CD14-positive monocyte (primary cell): Measurements from ENCODE around the gene MRPL50. TPM values are rescaled to one million over a fixed set of nuclear protein-coding genes. Genes with fewer than 3 reads are reported as not detected.

Experiments used
- DNase-seq, 3 donors: peaks; one replicate each; pipeline ENCODE4 v3.0.0-alpha.2; 2011 to 2022
- H2AFZ ChIP-seq: 2 replicates; pipeline ENCODE4 v1.6.0; 2012; ENCODE audit warnings: mild to moderate bottlenecking, low read depth, low read length, inconsistent platforms; ENCODE audit not compliant: insufficient read depth, poor library complexity, severe bottlenecking
- H3K27ac ChIP-seq, 2 donors: 1 replicate in 1 of 2; 2 replicates in 1 of 2; pipeline ENCODE4 v1.5.1; 2012 to 2013; ENCODE audit warnings: low read length in 2 of 2, control low read depth in 1 of 2, inconsistent platforms in 1 of 2, low read depth in 1 of 2, mild to moderate bottlenecking in 1 of 2
- H3K27me3 ChIP-seq, 2 donors: one replicate each; pipeline versions ENCODE4 v1.6.0 to v1.6.1; 2011 to 2013; ENCODE audit warnings: low read length in 2 of 2; ENCODE audit not compliant: control insufficient read depth in 2 of 2, insufficient read depth in 2 of 2
- H3K36me3 ChIP-seq, 2 donors: replicated peaks in 1 of 2; 1 replicate in 1 of 2; 2 replicates in 1 of 2; pipeline versions ENCODE4 v1.5.1 to v1.6.1; 2012 to 2013; ENCODE audit warnings: low read length in 2 of 2, control low read depth in 1 of 2, inconsistent platforms in 1 of 2, mild to moderate bottlenecking in 1 of 2; ENCODE audit not compliant: insufficient read depth in 2 of 2, control insufficient read depth in 1 of 2
- H3K4me1 ChIP-seq, 2 donors: 1 replicate in 1 of 2; 2 replicates in 1 of 2; pipeline versions ENCODE4 v1.5.1 to v1.6.1; 2012 to 2013; ENCODE audit warnings: low read length in 2 of 2, control low read depth in 1 of 2, inconsistent platforms in 1 of 2, mild to moderate bottlenecking in 1 of 2, moderate library complexity in 1 of 2; ENCODE audit not compliant: insufficient read depth in 2 of 2, control insufficient read depth in 1 of 2
- H3K4me2 ChIP-seq: replicated peaks from 2 replicates; pipeline ENCODE3; 2012; ENCODE audit warnings: low read length, moderate library complexity, mild to moderate bottlenecking; ENCODE audit not compliant: poor library complexity, severe bottlenecking; ENCODE audit errors: extremely low read depth
- H3K4me3 ChIP-seq, 3 experiments: fragments of 200-600 bp in 1 of 3; sonication (generic) in 1 of 3; replicated peaks in 1 of 3; 1 replicate in 2 of 3; 2 replicates in 1 of 3; pipeline ENCODE4 v1.5.1; 2011 to 2013; ENCODE audit warnings: low read length in 3 of 3, mild to moderate bottlenecking in 3 of 3, control low read depth in 2 of 3, low read depth in 2 of 3, inconsistent platforms in 1 of 3, moderate library complexity in 1 of 3
- H3K79me2 ChIP-seq: 2 replicates; pipeline ENCODE4 v1.6.0; 2012; ENCODE audit warnings: mild to moderate bottlenecking, control low read depth, inconsistent platforms, low read length, moderate library complexity; ENCODE audit not compliant: insufficient read depth
- H3K9ac ChIP-seq: 2 replicates; pipeline ENCODE4 v1.6.0; 2017; ENCODE audit warnings: low read length, mild to moderate bottlenecking; ENCODE audit not compliant: insufficient read depth, poor library complexity, severe bottlenecking
- H3K9me3 ChIP-seq, 2 donors: replicated peaks in 1 of 2; 1 replicate in 1 of 2; 2 replicates in 1 of 2; pipeline versions ENCODE4 v1.5.1 to v1.6.1; 2012 to 2013; ENCODE audit warnings: low read length in 2 of 2, control low read depth in 1 of 2; ENCODE audit not compliant: control insufficient read depth in 1 of 2, insufficient read depth in 1 of 2
- H4K20me1 ChIP-seq: 2 replicates; pipeline ENCODE4 v1.6.0; 2012; ENCODE audit warnings: mild to moderate bottlenecking, low read length, control low read depth, moderate library complexity; ENCODE audit not compliant: insufficient read depth
- H3K27ac Mint-ChIP-seq, 7 donors: one replicate each; pipeline ENCODE4 v1.8.0; 2020; ENCODE audit warnings: mild to moderate bottlenecking in 7 of 7, mixed read lengths in 7 of 7, moderate library complexity in 6 of 7, inconsistent platforms in 2 of 7
- H3K27me3 Mint-ChIP-seq, 3 donors: one replicate each; pipeline ENCODE4 v1.8.0; 2021 to 2022; ENCODE audit warnings: low read depth in 3 of 3, mild to moderate bottlenecking in 3 of 3, mixed read lengths in 3 of 3, moderate library complexity in 3 of 3, inconsistent platforms in 1 of 3
- H3K36me3 Mint-ChIP-seq, 2 donors: one replicate each; pipeline ENCODE4 v1.8.0; 2020; ENCODE audit warnings: mixed read lengths in 2 of 2, inconsistent platforms in 1 of 2, mild to moderate bottlenecking in 1 of 2
- H3K4me1 Mint-ChIP-seq: one replicate; pipeline ENCODE4 v1.8.0; 2020; ENCODE audit warnings: mild to moderate bottlenecking, mixed read lengths
- H3K4me3 Mint-ChIP-seq, 2 donors: one replicate each; pipeline ENCODE4 v1.8.0; 2020; ENCODE audit warnings: mild to moderate bottlenecking in 2 of 2, mixed read lengths in 2 of 2, moderate library complexity in 1 of 2
- H3K9me3 Mint-ChIP-seq, 7 donors: one replicate each; pipeline ENCODE4 v1.8.0; 2020 to 2022; ENCODE audit warnings: mixed read lengths in 7 of 7, mild to moderate bottlenecking in 6 of 7, moderate library complexity in 6 of 7, inconsistent platforms in 2 of 7
- WGBS: methylation state at CpG from one replicate; pipeline ENCODE4 v1.1.5; 2013; ENCODE audit warnings: missing lambda C conversion rate; ENCODE audit not compliant: insufficient coverage; 5-methylcytosine and 5-hydroxymethylcytosine counted together
- intact Hi-C, 2 donors: fragments of 100-400 bp; cut with micrococcal nuclease; formaldehyde crosslinking; loops; one replicate each; pipeline versions ENCODE4 v1.15.0 to v1.15.1; 2023
- polyA plus RNA-seq, 3 donors: library from polyadenylated mRNA; depleted of rRNA in 1 of 3; unstranded in 2 of 3; stranded (reverse) in 1 of 3; fragments of 300-500 nt in 2 of 3; fragments of >200 nt in 1 of 3; fragmentation: Illumina TruSeq in 2 of 3; gene quantifications; 1 replicate in 2 of 3; 2 replicates in 1 of 3; pipeline ENCODE4 v1.2.3, GENCODE V29; 2012 to 2021
- TF ChIP-seq, protein P1 (sequence below): fragments of 200-600 bp; IDR thresholded peaks from one replicate; pipeline ENCODE4 v1.8.0; 2022; ENCODE audit warnings: antibody characterized with exemption, mild to moderate bottlenecking

MRPL50 gene
- polyA plus RNA-seq, 3 donors, result 1.9 to 4.9 (median 4.8) TPM

DNA sequence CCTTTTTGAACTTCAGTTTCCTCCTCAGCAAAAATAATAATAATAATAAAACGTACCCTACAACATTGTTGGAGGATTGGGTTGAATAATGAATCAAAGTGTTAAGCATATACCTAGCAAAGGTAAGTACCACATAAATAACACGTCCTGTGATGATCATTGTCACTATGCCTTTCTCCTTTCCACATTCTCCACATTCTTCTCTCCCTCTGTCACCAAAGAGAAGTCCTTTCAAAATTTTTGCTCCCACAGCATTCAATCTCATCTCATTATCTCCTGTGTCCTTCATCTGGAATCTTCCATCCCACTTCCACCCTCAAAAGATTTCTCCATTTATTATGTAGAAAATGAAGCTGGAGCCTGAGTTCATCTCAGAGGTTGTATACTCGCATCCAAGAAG is 44.3 kb upstream of the MRPL50 start:
- Mint-ChIP-seq H3K4me1 (peaks cover 6% of the 10 kb centered on the region), H3K9me3 (peaks cover 0 to 4% (median 2%) of the 10 kb centered on the region in 7 donors), H3K4me3 (no peak overlapping the region), H3K27me3 (peaks cover 2 to 5% (median 4%) of the 10 kb centered on the region in 3 donors), H3K36me3 (no peaks in the 10 kb centered on the region), H3K27ac (no peak overlapping the region)
- H3K4me1 ChIP-seq, result no peaks in the 10 kb centered on the region
- H4K20me1 ChIP-seq, result no peaks in the 10 kb centered on the region
- 86% methylated on average over 1 of the region's 3 CpGs for WGBS
- H3K36me3 ChIP-seq, result no peaks in the 10 kb centered on the region
- H3K27me3 ChIP-seq, result peaks cover under 1 to 2% of the 10 kb centered on the region in 2 donors
- H3K9me3 ChIP-seq, result no peaks in the 10 kb centered on the region
- H3K79me2 ChIP-seq, result no peaks in the 10 kb centered on the region
- intact Hi-C loops, result no loop called here
- no peak overlapping the region for H3K4me3 ChIP-seq
- TF ChIP-seq, protein P1, sequence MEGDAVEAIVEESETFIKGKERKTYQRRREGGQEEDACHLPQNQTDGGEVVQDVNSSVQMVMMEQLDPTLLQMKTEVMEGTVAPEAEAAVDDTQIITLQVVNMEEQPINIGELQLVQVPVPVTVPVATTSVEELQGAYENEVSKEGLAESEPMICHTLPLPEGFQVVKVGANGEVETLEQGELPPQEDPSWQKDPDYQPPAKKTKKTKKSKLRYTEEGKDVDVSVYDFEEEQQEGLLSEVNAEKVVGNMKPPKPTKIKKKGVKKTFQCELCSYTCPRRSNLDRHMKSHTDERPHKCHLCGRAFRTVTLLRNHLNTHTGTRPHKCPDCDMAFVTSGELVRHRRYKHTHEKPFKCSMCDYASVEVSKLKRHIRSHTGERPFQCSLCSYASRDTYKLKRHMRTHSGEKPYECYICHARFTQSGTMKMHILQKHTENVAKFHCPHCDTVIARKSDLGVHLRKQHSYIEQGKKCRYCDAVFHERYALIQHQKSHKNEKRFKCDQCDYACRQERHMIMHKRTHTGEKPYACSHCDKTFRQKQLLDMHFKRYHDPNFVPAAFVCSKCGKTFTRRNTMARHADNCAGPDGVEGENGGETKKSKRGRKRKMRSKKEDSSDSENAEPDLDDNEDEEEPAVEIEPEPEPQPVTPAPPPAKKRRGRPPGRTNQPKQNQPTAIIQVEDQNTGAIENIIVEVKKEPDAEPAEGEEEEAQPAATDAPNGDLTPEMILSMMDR, result no peak
- no peak overlapping the region for H2AFZ ChIP-seq
- no peak overlapping the region for H3K27ac ChIP-seq
- no peak overlapping the region for H3K9ac ChIP-seq
- no peak overlapping the region for H3K4me2 ChIP-seq
- DNase-seq, result no peak

DNA sequence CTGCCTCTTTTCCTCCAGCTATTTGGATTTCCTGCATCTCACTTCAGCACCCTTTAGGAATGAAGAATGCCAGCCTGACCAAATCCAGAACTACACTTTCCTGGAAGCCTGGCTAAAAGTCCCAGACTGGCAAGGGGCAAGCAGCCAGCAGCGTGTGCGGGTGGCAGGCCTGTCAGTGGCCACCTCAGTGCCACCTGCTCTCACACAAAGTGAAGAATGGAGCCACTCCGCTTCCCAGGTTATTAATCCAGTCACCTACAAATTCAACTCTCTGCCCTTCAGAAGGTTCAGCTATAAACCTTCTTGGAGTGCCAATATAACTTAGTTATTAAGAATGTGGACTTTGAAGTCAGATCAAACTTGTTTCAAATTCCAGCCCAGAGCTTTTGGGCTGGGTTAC is 43.9 kb upstream of the MRPL50 start:
- Histone ChIP-seq H3K36me3 (no peaks in the 10 kb centered on the region), H3K79me2 (no peaks in the 10 kb centered on the region), H3K4me3 (no peak overlapping the region), H3K4me1 (no peaks in the 10 kb centered on the region), H3K9ac (no peak overlapping the region), H4K20me1 (no peaks in the 10 kb centered on the region), H3K27ac (no peak overlapping the region), H3K4me2 (no peak overlapping the region), H2AFZ (no peak overlapping the region), H3K27me3 (peaks cover 0 to 2% of the 10 kb centered on the region in 2 donors), H3K9me3 (no peaks in the 10 kb centered on the region)
- Mint-ChIP-seq H3K9me3 (peaks cover 0 to 4% (median 2%) of the 10 kb centered on the region in 7 donors), H3K4me1 (peaks cover 6% of the 10 kb centered on the region), H3K4me3 (no peak overlapping the region), H3K27ac (no peak overlapping the region), H3K36me3 (no peaks in the 10 kb centered on the region), H3K27me3 (peaks cover 2 to 5% (median 4%) of the 10 kb centered on the region in 3 donors)
- WGBS, result 86% methylated on average over 2 of the region's 3 CpGs
- TF ChIP-seq, protein P1, result no peak
- DNase-seq, result no peak
- intact Hi-C loops, result no loop called here
